ENCODE results near the gene PRPF40A. TPM values are rescaled to one million over a fixed set of nuclear protein-coding genes. Genes with fewer than 3 reads are reported as not detected.

PRPF40A gene
- total and polyA plus RNA-seq, 10 of the 15 experiments (the other 5 are each of a cell fraction or from before 2014, with no cell fraction given): 97.8 to 197 (median 144) TPM

DNA sequence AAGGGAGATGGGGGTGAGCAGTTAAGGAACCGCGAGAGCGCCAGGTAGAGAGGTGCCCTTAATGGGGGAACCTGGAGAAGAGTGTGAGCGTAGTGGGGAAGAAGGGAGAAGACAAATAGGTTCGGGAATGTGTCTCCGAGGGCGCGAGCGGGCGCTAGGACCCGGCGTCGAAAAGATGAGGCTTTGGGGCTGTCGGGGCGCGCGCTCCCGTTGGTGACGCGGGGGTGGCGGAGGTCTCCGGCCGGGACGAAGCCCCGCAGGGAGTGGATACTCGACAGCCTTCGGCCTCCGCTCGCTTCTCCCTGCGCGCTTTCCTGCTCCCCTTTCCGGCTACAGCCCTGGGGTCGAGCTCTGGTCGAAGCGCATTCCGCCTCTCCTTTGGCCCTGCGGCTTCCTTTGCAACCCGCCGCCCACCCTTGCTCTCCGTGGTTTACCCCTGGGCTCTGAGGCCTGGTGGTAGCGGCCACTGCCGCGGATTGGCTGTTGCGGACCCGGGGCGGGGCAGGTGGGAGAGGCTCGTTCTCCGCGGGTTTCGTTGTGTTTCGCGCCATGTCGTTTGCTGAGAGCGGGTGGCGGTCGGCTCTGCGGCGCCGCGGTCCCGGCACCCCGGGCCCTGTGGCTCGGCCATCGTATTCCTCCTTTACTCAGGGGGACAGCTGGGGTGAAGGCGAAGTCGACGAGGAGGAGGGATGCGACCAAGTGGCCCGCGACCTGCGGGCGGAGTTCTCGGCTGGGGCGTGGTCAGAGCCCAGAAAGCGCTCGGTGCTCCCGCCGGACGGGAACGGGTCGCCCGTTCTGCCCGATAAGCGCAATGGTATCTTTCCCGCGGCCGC lies 1.0 kb upstream of the PRPF40A start, which contains the start of gene ARL6IP6 (continued):
- peak; percentile 82; the same call in 1 of the 2 replicates for TF ChIP-seq NFXL1 (IDR thresholded peaks at IDR 0.05; ENCODE audit: borderline replicate concordance)
- TF ChIP-seq, protein P1, sequence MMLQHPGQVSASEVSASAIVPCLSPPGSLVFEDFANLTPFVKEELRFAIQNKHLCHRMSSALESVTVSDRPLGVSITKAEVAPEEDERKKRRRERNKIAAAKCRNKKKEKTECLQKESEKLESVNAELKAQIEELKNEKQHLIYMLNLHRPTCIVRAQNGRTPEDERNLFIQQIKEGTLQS (IDR thresholded peaks at IDR 0.05; ENCODE audit: borderline replicate concordance, extremely low read depth, low read depth, low read length): no peak
- no peak for TF ChIP-seq MYC (IDR thresholded peaks at IDR 0.05; ENCODE audit: insufficient read depth, insufficient read length, insufficient replicate concordance, low read length, severe bottlenecking)
- TF ChIP-seq, protein P2, sequence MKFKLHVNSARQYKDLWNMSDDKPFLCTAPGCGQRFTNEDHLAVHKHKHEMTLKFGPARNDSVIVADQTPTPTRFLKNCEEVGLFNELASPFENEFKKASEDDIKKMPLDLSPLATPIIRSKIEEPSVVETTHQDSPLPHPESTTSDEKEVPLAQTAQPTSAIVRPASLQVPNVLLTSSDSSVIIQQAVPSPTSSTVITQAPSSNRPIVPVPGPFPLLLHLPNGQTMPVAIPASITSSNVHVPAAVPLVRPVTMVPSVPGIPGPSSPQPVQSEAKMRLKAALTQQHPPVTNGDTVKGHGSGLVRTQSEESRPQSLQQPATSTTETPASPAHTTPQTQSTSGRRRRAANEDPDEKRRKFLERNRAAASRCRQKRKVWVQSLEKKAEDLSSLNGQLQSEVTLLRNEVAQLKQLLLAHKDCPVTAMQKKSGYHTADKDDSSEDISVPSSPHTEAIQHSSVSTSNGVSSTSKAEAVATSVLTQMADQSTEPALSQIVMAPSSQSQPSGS (IDR thresholded peaks at IDR 0.05; ENCODE audit: low read length): no peak
- TF ChIP-seq SREBF2 (IDR thresholded peaks at IDR 0.05; ENCODE audit: low read length): no peak
- TF ChIP-seq, protein P3, sequence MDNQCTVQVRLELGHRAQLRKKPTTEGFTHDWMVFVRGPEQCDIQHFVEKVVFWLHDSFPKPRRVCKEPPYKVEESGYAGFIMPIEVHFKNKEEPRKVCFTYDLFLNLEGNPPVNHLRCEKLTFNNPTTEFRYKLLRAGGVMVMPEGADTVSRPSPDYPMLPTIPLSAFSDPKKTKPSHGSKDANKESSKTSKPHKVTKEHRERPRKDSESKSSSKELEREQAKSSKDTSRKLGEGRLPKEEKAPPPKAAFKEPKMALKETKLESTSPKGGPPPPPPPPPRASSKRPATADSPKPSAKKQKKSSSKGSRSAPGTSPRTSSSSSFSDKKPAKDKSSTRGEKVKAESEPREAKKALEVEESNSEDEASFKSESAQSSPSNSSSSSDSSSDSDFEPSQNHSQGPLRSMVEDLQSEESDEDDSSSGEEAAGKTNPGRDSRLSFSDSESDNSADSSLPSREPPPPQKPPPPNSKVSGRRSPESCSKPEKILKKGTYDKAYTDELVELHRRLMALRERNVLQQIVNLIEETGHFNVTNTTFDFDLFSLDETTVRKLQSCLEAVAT (IDR thresholded peaks at IDR 0.05): peak; percentile 95
- TF ChIP-seq MTA2 (IDR thresholded peaks at IDR 0.05; ENCODE audit: low read depth): peak; percentile 31; the same call in 1 of the 2 replicates
- TF ChIP-seq ATF7 (IDR thresholded peaks at IDR 0.05; ENCODE audit: low read depth): peak; percentile 99
- TF ChIP-seq, protein P4, sequence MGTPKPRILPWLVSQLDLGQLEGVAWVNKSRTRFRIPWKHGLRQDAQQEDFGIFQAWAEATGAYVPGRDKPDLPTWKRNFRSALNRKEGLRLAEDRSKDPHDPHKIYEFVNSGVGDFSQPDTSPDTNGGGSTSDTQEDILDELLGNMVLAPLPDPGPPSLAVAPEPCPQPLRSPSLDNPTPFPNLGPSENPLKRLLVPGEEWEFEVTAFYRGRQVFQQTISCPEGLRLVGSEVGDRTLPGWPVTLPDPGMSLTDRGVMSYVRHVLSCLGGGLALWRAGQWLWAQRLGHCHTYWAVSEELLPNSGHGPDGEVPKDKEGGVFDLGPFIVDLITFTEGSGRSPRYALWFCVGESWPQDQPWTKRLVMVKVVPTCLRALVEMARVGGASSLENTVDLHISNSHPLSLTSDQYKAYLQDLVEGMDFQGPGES (IDR thresholded peaks at IDR 0.05): peak; percentile 7; the same call in 1 of the 2 replicates
- no peak for TF ChIP-seq SPI1 (IDR thresholded peaks at IDR 0.05; ENCODE audit: borderline replicate concordance, insufficient read depth, low read depth, low read length)
- TF ChIP-seq TBL1XR1 (IDR thresholded peaks at IDR 0.05; ENCODE audit: low read depth, low read length): no peak
- TF ChIP-seq, protein P5, sequence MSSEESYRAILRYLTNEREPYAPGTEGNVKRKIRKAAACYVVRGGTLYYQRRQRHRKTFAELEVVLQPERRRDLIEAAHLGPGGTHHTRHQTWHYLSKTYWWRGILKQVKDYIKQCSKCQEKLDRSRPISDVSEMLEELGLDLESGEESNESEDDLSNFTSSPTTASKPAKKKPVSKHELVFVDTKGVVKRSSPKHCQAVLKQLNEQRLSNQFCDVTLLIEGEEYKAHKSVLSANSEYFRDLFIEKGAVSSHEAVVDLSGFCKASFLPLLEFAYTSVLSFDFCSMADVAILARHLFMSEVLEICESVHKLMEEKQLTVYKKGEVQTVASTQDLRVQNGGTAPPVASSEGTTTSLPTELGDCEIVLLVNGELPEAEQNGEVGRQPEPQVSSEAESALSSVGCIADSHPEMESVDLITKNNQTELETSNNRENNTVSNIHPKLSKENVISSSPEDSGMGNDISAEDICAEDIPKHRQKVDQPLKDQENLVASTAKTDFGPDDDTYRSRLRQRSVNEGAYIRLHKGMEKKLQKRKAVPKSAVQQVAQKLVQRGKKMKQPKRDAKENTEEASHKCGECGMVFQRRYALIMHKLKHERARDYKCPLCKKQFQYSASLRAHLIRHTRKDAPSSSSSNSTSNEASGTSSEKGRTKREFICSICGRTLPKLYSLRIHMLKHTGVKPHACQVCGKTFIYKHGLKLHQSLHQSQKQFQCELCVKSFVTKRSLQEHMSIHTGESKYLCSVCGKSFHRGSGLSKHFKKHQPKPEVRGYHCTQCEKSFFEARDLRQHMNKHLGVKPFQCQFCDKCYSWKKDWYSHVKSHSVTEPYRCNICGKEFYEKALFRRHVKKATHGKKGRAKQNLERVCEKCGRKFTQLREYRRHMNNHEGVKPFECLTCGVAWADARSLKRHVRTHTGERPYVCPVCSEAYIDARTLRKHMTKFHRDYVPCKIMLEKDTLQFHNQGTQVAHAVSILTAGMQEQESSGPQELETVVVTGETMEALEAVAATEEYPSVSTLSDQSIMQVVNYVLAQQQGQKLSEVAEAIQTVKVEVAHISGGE (CRISPR knock-in tag; IDR thresholded peaks at IDR 0.05): no peak
- TF ChIP-seq SMAD5 (IDR thresholded peaks at IDR 0.05; ENCODE audit: low read depth): peak; percentile 82; the same call in 1 of the 2 replicates
- TF ChIP-seq SUPT20H (IDR thresholded peaks at IDR 0.05; ENCODE audit: borderline replicate concordance, control insufficient read depth, low read depth, low read length): no peak
- no peak for TF ChIP-seq KAT2A (conservative IDR thresholded peaks at IDR 0.05; ENCODE audit: control insufficient read depth, low read depth, low read length)
- no peak for TF ChIP-seq TARDBP (IDR thresholded peaks at IDR 0.05; ENCODE audit: borderline replicate concordance)
- no peak for TF ChIP-seq TCF3 (IDR thresholded peaks at IDR 0.05; ENCODE audit: borderline replicate concordance, insufficient read depth, low read depth, low read length)
- TF ChIP-seq, protein P6, sequence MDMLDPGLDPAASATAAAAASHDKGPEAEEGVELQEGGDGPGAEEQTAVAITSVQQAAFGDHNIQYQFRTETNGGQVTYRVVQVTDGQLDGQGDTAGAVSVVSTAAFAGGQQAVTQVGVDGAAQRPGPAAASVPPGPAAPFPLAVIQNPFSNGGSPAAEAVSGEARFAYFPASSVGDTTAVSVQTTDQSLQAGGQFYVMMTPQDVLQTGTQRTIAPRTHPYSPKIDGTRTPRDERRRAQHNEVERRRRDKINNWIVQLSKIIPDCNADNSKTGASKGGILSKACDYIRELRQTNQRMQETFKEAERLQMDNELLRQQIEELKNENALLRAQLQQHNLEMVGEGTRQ (IDR thresholded peaks at IDR 0.05; ENCODE audit: borderline replicate concordance, low read depth, low read length): no peak
- TF ChIP-seq PAX5 (IDR thresholded peaks at IDR 0.05; ENCODE audit: borderline replicate concordance, low read depth, low read length): no peak
- no peak for TF ChIP-seq GABPA (IDR thresholded peaks at IDR 0.05; ENCODE audit: low read depth)

Data from GM12878 (cell line).